DOHH2 (cell line): Measurements from ENCODE around the gene CDK19.
A peak's percentile ranks its signal among the peaks of the same experiment; 100 is the strongest.

Source experiments
- H3F3A ChIP-seq: fragments of 200-600 bp; sonication (generic), shearing (Covaris generic); 2 replicates; pipeline ENCODE4 v1.6.0; 2016; ENCODE audit warnings: antibody characterized with exemption, mild to moderate bottlenecking; ENCODE audit not compliant: control insufficient read depth, insufficient read depth
- H3K27ac ChIP-seq: fragments of 200-600 bp; sonication (generic); 2 replicates; pipeline ENCODE4 v1.5.1; 2014; ENCODE audit warnings: low read depth, mild to moderate bottlenecking, low read length, moderate library complexity
- H3K27me3 ChIP-seq: fragments of 200-600 bp; sonication (generic); 2 replicates; pipeline ENCODE4 v1.6.1; 2014; ENCODE audit warnings: mild to moderate bottlenecking, low read length, mixed read lengths; ENCODE audit not compliant: control insufficient read depth
- H3K36me3 ChIP-seq: fragments of 200-600 bp; sonication (generic); 2 replicates; pipeline ENCODE4 v1.6.1; 2014; ENCODE audit warnings: mild to moderate bottlenecking, low read length, moderate library complexity, mixed read lengths; ENCODE audit not compliant: control insufficient read depth
- H3K4me1 ChIP-seq: fragments of 200-600 bp; sonication (generic); 2 replicates; pipeline ENCODE4 v1.6.1; 2014; ENCODE audit warnings: mild to moderate bottlenecking, low read length, mixed read lengths; ENCODE audit not compliant: control insufficient read depth
- H3K4me2 ChIP-seq: fragments of 200-600 bp; sonication (generic); 2 replicates; pipeline ENCODE4 v1.6.0; 2014; ENCODE audit warnings: mild to moderate bottlenecking, low read length, moderate library complexity
- H3K4me3 ChIP-seq: fragments of 200-600 bp; sonication (generic); 2 replicates; pipeline ENCODE4 v1.5.1; 2014; ENCODE audit warnings: mild to moderate bottlenecking, low read length, mixed read lengths
- H3K79me2 ChIP-seq: fragments of 200-600 bp; sonication (generic); 2 replicates; pipeline ENCODE4 v1.6.1; 2014; ENCODE audit warnings: mild to moderate bottlenecking, low read length, mixed read lengths; ENCODE audit not compliant: control insufficient read depth
- H3K9me2 ChIP-seq: fragments of 200-600 bp; sonication (generic); replicated peaks from 2 replicates; pipeline ENCODE4 v1.6.1; 2014; ENCODE audit warnings: mild to moderate bottlenecking, low read length, mixed read lengths; ENCODE audit not compliant: control insufficient read depth
- H3K9me3 ChIP-seq: fragments of 200-600 bp; sonication (generic); 2 replicates; pipeline ENCODE4 v1.6.1; 2014; ENCODE audit warnings: antibody characterized with exemption, low read length, mixed read lengths; ENCODE audit not compliant: control insufficient read depth, insufficient read depth
- H4K20me1 ChIP-seq: fragments of 200-600 bp; sonication (generic); 2 replicates; pipeline ENCODE4 v1.6.0; 2014; ENCODE audit warnings: low read depth, mild to moderate bottlenecking, antibody characterized with exemption, low read length, moderate library complexity; ENCODE audit not compliant: control insufficient read depth, insufficient read depth
- CTCF ChIP-seq: fragments of 200-600 bp; sonication (generic); IDR thresholded peaks from one replicate; pipeline ENCODE4 v1.5.1; 2014; ENCODE audit warnings: antibody characterized with exemption, mild to moderate bottlenecking, low read depth, low read length; ENCODE audit not compliant: poor library complexity, severe bottlenecking
- EZH2phosphoT487 ChIP-seq: fragments of 200-600 bp; sonication (generic); IDR thresholded peaks from 2 replicates; pipeline ENCODE4 v1.6.1; 2017; ENCODE audit warnings: borderline replicate concordance, mild to moderate bottlenecking, antibody characterized with exemption, low read length, moderate library complexity, mixed read lengths

Gene CDK19

DNA sequence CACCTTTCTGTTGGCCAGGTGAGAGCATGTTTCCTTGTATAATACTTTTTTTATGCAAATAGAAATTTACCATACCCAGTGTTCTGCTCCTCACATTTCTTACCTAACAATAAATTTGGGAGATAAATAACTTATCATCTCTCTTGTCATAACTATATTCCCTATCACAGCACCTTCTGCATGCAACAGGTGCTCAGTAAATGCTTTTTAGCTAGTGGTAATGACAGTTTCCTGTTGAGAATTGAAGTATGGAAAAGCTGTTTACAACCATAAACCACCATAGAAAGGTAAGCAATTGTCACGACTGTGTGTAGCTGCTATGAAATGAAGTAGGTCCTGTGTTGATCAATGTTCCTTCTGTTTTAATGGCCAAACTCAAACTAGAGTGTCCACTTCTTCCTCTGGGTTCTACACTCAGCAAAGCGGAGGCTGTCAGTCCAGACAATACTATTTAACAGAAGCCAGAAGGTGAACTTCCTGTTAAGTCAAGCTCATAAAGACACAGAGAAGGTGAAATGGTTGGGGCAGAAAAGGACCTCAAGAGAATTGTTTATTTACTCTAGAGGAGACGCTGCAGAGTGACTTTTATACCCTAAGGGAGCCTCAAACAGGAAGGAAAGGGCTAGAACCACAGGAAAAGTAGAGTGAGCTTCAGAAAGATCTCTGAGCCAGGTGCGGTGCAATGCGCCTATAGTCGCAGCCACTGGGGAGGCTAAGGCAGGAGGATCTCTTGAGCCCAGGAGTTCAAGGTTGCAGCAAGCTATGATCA, 254.8 kb downstream of the CDK19 start:
- Histone ChIP-seq H3K27ac (no peak overlapping the region), H4K20me1 (no peaks in the 10 kb centered on the region), H3F3A (no peaks in the 10 kb centered on the region), H3K9me3 (no peaks in the 10 kb centered on the region), H3K36me3 (no peaks in the 10 kb centered on the region), H3K9me2 (no peaks in the 10 kb centered on the region), H3K79me2 (no peaks in the 10 kb centered on the region), H3K4me1 (peaks cover 26% of the 10 kb centered on the region), H3K4me2 (peak overlapping the region; percentile 47), H3K27me3 (no peaks in the 10 kb centered on the region), H3K4me3 (0 out of 2 replicates have a peak overlapping the region, but pooled peaks have one; percentile 15)
- no peak for TF ChIP-seq EZH2phosphoT487
- TF ChIP-seq CTCF = no peak
